ENCODE measurements around the gene FOXK1. TPM values are rescaled to one million over a fixed set of nuclear protein-coding genes. Genes with fewer than 3 reads are reported as not detected.

Gene FOXK1
- total and polyA plus RNA-seq, 2 donors (not counting 1 experiment from before 2014, with no cell fraction given) = 5.2 to 26.9 TPM

DNA sequence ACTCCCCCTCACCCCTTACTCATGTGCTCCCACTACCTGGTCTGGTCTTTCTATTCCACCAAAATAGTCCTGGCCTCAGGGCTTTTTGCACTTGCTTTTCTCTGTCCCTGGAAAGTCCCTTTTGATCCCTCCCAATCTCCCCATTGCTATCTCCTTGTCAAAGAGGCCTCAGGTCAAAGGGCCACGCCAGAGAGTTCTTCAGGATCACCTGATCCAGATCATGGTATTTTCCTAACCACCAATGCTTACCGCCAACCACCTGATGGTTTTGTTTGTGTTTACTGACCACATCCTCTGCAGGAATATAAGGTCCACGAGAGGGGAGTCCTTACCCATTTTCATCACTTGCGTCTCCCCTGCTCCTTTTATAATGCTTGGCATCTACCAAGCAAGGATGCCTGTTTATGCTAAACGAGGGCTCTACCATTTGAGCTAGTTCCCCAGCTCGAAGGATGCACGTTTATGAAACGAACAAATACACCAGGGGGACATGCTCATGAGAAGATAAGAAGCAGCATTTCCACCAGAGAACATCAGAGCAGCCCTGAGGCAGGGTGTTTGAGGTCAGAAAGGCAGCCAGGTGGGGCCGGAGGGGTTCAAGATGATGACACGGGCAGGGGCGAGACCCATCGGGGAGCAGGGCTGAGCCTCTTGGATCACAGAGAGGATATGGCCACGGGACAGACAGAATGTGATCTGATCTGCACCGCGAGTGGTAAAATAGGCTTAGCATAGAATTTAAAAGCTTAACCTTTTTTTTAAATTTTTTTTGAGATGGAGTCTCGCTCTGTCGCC lies 43.1 kb upstream of the FOXK1 start:
- Histone ChIP-seq H4K20me1 (ENCODE audit: control insufficient read depth, extremely low read depth, insufficient read depth, low read length) (no peaks in the 10 kb centered on the region), H3K9ac (ENCODE audit: insufficient read depth, low read length) (no peak overlapping the region), H3K4me2 (ENCODE audit: extremely low read depth, insufficient read depth, low read length) (no peak overlapping the region), H3K79me2 (ENCODE audit: control insufficient read depth, insufficient read depth, low read length) (no peaks in the 10 kb centered on the region), H3K4me3 (replicated peaks in 1 of 4; ENCODE audit: control extremely low read depth in 1 of 4, insufficient read depth in 1 of 4, low read depth in 3 of 4, low read length in 4 of 4) (no peak overlapping the region), H3K27me3 (ENCODE audit: control insufficient read depth, insufficient read depth, low read length) (no peaks in the 10 kb centered on the region), H3K36me3 (ENCODE audit: control insufficient read depth, insufficient read depth, low read length) (no peaks in the 10 kb centered on the region), H3K27ac (ENCODE audit: insufficient read depth, low read length) (no peak overlapping the region), H2AFZ (ENCODE audit: low read length) (no peak overlapping the region), H3K4me1 (ENCODE audit: control insufficient read depth, extremely low read depth, insufficient read depth, low read length) (no peaks in the 10 kb centered on the region), H3K9me3 (ENCODE audit: control insufficient read depth, insufficient read depth, low read depth, low read length) (no peaks in the 10 kb centered on the region)
- TF ChIP-seq EZH2 (IDR thresholded peaks at IDR 0.05; ENCODE audit: low read length, missing control alignments) = no peak
- TF ChIP-seq, protein P1, sequence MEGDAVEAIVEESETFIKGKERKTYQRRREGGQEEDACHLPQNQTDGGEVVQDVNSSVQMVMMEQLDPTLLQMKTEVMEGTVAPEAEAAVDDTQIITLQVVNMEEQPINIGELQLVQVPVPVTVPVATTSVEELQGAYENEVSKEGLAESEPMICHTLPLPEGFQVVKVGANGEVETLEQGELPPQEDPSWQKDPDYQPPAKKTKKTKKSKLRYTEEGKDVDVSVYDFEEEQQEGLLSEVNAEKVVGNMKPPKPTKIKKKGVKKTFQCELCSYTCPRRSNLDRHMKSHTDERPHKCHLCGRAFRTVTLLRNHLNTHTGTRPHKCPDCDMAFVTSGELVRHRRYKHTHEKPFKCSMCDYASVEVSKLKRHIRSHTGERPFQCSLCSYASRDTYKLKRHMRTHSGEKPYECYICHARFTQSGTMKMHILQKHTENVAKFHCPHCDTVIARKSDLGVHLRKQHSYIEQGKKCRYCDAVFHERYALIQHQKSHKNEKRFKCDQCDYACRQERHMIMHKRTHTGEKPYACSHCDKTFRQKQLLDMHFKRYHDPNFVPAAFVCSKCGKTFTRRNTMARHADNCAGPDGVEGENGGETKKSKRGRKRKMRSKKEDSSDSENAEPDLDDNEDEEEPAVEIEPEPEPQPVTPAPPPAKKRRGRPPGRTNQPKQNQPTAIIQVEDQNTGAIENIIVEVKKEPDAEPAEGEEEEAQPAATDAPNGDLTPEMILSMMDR (conservative IDR thresholded peaks at IDR 0.05 in 1 of 2, IDR thresholded peaks at IDR 0.05 in 1 of 2; ENCODE audit: low read depth in 1 of 2, low read length in 2 of 2) = no peak
- DNase-seq (ENCODE audit: low read depth in 2 of 2) = no peak

DNA sequence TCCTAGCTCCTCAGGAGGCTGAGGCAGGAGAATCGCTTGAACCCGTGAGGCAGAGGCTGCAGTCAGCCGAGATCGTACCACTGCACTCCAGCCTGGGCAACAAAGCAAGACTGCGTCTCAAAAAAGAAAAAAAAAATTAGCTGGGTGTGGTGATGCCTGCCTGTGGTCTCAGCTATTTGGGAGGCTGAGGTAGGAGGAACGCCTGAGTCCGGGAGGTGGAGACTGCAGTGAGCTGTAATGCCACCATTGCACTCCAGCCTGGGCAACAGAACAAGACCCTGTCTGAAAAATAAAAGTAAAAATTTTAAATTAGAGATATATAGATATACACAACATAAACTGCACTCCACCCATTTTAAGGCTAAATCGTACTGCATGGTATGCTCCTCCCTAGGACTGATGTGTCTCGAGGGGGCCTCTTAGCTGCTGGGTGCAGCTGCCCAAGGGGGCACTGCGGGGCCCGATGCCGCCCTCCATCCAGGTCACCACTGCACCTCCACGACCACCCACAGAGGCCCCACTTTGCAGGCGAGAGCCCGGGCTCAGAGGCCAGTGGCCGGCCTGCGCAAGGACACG lies 40.9 kb upstream of the FOXK1 start:
- H3K4me1 ChIP-seq (ENCODE audit: control insufficient read depth, extremely low read depth, insufficient read depth, low read length) = no peaks in the 10 kb centered on the region
- TF ChIP-seq, protein P1 (conservative IDR thresholded peaks at IDR 0.05 in 1 of 2, IDR thresholded peaks at IDR 0.05 in 1 of 2; ENCODE audit: low read depth in 1 of 2, low read length in 2 of 2) = peak in 1 of 2 donors; percentile 12
- no peak for TF ChIP-seq EZH2 (IDR thresholded peaks at IDR 0.05; ENCODE audit: low read length, missing control alignments)
- H3K79me2 ChIP-seq (ENCODE audit: control insufficient read depth, insufficient read depth, low read length) = no peaks in the 10 kb centered on the region
- peak overlapping the region; percentile 94 for H2AFZ ChIP-seq (ENCODE audit: low read length)
- no peak overlapping the region for H3K27ac ChIP-seq (ENCODE audit: insufficient read depth, low read length)
- peak overlapping the region; percentile 98 for H3K4me2 ChIP-seq (ENCODE audit: extremely low read depth, insufficient read depth, low read length)
- H3K27me3 ChIP-seq (ENCODE audit: control insufficient read depth, insufficient read depth, low read length) = no peaks in the 10 kb centered on the region
- no peak for DNase-seq (ENCODE audit: low read depth in 2 of 2)
- peak overlapping the region; percentile 66 for H3K9ac ChIP-seq (ENCODE audit: insufficient read depth, low read length)
- no peaks in the 10 kb centered on the region for H4K20me1 ChIP-seq (ENCODE audit: control insufficient read depth, extremely low read depth, insufficient read depth, low read length)
- peak overlapping the region; percentile 43 to 69 (median 52) for H3K4me3 ChIP-seq (replicated peaks in 1 of 4; ENCODE audit: control extremely low read depth in 1 of 4, insufficient read depth in 1 of 4, low read depth in 3 of 4, low read length in 4 of 4)
- H3K36me3 ChIP-seq (ENCODE audit: control insufficient read depth, insufficient read depth, low read length) = no peaks in the 10 kb centered on the region
- H3K9me3 ChIP-seq (ENCODE audit: control insufficient read depth, insufficient read depth, low read depth, low read length) = no peaks in the 10 kb centered on the region

DNA sequence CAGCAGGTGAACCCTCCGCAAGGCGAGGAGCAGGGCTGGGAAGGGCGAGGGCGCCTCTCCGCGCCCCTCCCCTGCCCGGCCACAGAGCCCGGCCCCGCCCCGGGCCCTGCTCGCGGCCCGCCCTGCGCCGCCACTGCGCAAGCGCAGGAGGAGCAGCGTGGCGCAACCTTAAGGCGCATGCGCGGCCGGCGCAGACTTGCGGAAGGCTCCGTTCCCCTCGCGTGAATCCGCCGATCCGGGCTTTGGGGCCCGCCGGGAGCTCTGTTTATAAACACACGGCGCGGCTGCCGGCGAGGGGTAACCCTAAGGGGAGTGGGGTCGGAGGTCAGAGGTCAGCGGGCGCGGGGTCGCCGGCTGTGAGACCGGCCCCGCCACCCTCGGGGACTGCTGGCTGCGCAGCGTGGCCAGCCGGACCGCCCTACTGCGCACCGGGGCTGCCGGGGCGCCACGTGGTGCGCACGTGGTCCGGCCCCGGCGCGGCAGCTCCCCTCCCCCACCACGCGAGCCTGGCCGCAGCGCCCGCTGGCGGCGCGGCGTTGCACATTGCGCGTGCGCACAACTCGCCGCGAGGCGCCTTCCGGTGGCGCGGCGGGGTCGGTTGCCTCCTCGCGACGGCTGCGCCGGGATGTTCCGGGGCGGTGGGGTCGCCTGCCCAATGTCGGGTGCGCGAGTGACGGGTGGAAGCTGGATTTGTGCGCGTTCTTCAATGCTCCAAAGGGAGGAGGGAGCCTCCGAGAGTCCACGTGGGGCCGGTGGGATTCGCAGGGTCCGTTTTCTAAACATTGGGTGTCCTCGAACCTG lies 40.2 kb upstream of the FOXK1 start:
- H4K20me1 ChIP-seq (ENCODE audit: control insufficient read depth, extremely low read depth, insufficient read depth, low read length) = no peaks in the 10 kb centered on the region
- no peaks in the 10 kb centered on the region for H3K4me1 ChIP-seq (ENCODE audit: control insufficient read depth, extremely low read depth, insufficient read depth, low read length)
- no peaks in the 10 kb centered on the region for H3K9me3 ChIP-seq (ENCODE audit: control insufficient read depth, insufficient read depth, low read depth, low read length)
- DNase-seq (ENCODE audit: low read depth in 2 of 2) = peak; percentile 86 to 96
- no peaks in the 10 kb centered on the region for H3K27me3 ChIP-seq (ENCODE audit: control insufficient read depth, insufficient read depth, low read length)
- H2AFZ ChIP-seq (ENCODE audit: low read length) = peak overlapping the region; percentile 94
- TF ChIP-seq, protein P1 (conservative IDR thresholded peaks at IDR 0.05 in 1 of 2, IDR thresholded peaks at IDR 0.05 in 1 of 2; ENCODE audit: low read depth in 1 of 2, low read length in 2 of 2) = peak; percentile 27 to 32
- TF ChIP-seq EZH2 (IDR thresholded peaks at IDR 0.05; ENCODE audit: low read length, missing control alignments) = no peak
- H3K36me3 ChIP-seq (ENCODE audit: control insufficient read depth, insufficient read depth, low read length) = no peaks in the 10 kb centered on the region
- H3K79me2 ChIP-seq (ENCODE audit: control insufficient read depth, insufficient read depth, low read length) = no peaks in the 10 kb centered on the region
- H3K4me3 ChIP-seq (replicated peaks in 1 of 4; ENCODE audit: control extremely low read depth in 1 of 4, insufficient read depth in 1 of 4, low read depth in 3 of 4, low read length in 4 of 4) = peak overlapping the region; percentile 63 to 77 (median 68)
- H3K27ac ChIP-seq (ENCODE audit: insufficient read depth, low read length) = peak overlapping the region; percentile 86
- peak overlapping the region; percentile 70 for H3K9ac ChIP-seq (ENCODE audit: insufficient read depth, low read length)
- peak overlapping the region; percentile 98 for H3K4me2 ChIP-seq (ENCODE audit: extremely low read depth, insufficient read depth, low read length)

Data from fibroblast of lung (primary cell).